Panc1 (cell line): Measurements from ENCODE around the gene HELZ2. TPM values are rescaled to one million over a fixed set of nuclear protein-coding genes. Genes with fewer than 3 reads are reported as not detected.

ENCODE experiments used
- ATAC-seq: fragments of 200-7000 bp; cut with Tn5 transposase; 2 replicates; pipeline ENCODE4 v1.9.1; 2020; ENCODE audit warnings: mild to moderate bottlenecking, moderate library complexity
- BruUV-seq: library from RNA; stranded (reverse); fragments of 400-500 nt; replicated peaks from 2 replicates; lab custom pipeline; 2021; lab: Mats Ljungman, UMichigan
- CTCF ChIA-PET: fragments of 300-600 bp; sonication (Branson Sonifier 250); formaldehyde crosslinking; loops from one replicate; lab custom pipeline; 2022; ENCODE audit warnings: antibody characterized with exemption; lab: Charles Lee
- POLR2A ChIA-PET: fragments of 300-600 bp; sonication (Branson Sonifier 250); formaldehyde crosslinking; loops from one replicate; lab custom pipeline; 2022; ENCODE audit warnings: antibody characterized with exemption; lab: Charles Lee
- DNase-seq: peaks from one replicate; pipeline ENCODE4 v3.0.0-alpha.2; 2010; ENCODE audit warnings: low read depth, low spot score
- H3K27ac ChIP-seq: 2 replicates; pipeline ENCODE4 v1.5.1; 2011; ENCODE audit warnings: mild to moderate bottlenecking, low read length, inconsistent platforms
- H3K27me3 ChIP-seq: fragments of 200-500 bp; sonication (Bioruptor generic); 2 replicates; pipeline ENCODE4 v1.6.0; 2014; ENCODE audit warnings: low read length, inconsistent platforms; ENCODE audit not compliant: control insufficient read depth, insufficient read depth
- H3K36me3 ChIP-seq: fragments of 200-500 bp; sonication (Bioruptor generic); 2 replicates; pipeline ENCODE4 v1.5.1; 2014; ENCODE audit warnings: inconsistent platforms, mild to moderate bottlenecking, low read length, moderate library complexity; ENCODE audit not compliant: control insufficient read depth, insufficient read depth
- H3K4me1 ChIP-seq: 2 replicates; pipeline ENCODE4 v1.5.1; 2011; ENCODE audit warnings: inconsistent platforms, mild to moderate bottlenecking, low read length, moderate library complexity; ENCODE audit not compliant: control insufficient read depth, insufficient read depth
- H3K4me3 ChIP-seq, 2 experiments: 2 replicates each; pipeline ENCODE4 v1.5.1; 2011 to 2012; ENCODE audit warnings: low read depth in 2 of 2, low read length in 2 of 2, mild to moderate bottlenecking in 2 of 2, inconsistent platforms in 1 of 2, moderate library complexity in 1 of 2
- H3K9me3 ChIP-seq: fragments of 200-500 bp; sonication (Bioruptor generic); 2 replicates; pipeline ENCODE4 v1.5.1; 2014; ENCODE audit warnings: low read depth, mild to moderate bottlenecking, inconsistent platforms, low read length, moderate library complexity; ENCODE audit not compliant: control insufficient read depth, insufficient read depth
- POLR2AphosphoS5 ChIP-seq: IDR thresholded peaks from 2 replicates; pipeline ENCODE4 v1.6.1; 2012; ENCODE audit warnings: mild to moderate bottlenecking, low read depth, low read length, moderate library complexity
- SIN3A ChIP-seq: IDR thresholded peaks from 2 replicates; pipeline ENCODE4 v1.6.1; 2012; ENCODE audit warnings: low read depth, mild to moderate bottlenecking, low read length, moderate library complexity, borderline replicate concordance; ENCODE audit not compliant: insufficient read depth
- TCF7L2 ChIP-seq: IDR thresholded peaks from 2 replicates; pipeline ENCODE4 v1.6.1; 2011; ENCODE audit warnings: mild to moderate bottlenecking, low read depth, low read length, inconsistent platforms
- in situ Hi-C: cut with HindIII; loops from 2 replicates; pipeline ENCODE4 v1.10.0; 2016; ENCODE audit warnings: low sequenced_read_pairs, low pct_unique_long_range_greater_than_20kb
- intact Hi-C: fragments of 100-400 bp; cut with micrococcal nuclease; formaldehyde crosslinking; loops from one replicate; pipeline ENCODE4 v1.10.0; 2022; ENCODE audit not compliant: unreplicated experiment
- total RNA-seq: library from RNA; stranded (reverse); gene quantifications from one replicate; pipeline ENCODE4 v1.2.1, GENCODE V29; 2021; ENCODE audit not compliant: unreplicated experiment
- TF ChIP-seq, protein P1 (sequence below), 2 experiments: IDR thresholded peaks; 2 replicates each; pipeline ENCODE4 v1.6.1; 2011 to 2012; ENCODE audit warnings: low read depth in 2 of 2, control low read depth in 1 of 2, low read length in 1 of 2, mild to moderate bottlenecking in 1 of 2, moderate library complexity in 1 of 2; ENCODE audit not compliant: insufficient read depth in 1 of 2
- TF ChIP-seq, protein P2 (sequence below): fragments of 450-650 bp; IDR thresholded peaks from 2 replicates; pipeline ENCODE4 v1.5.1; 2017; ENCODE audit warnings: mild to moderate bottlenecking

Gene HELZ2
- total RNA-seq, 1 experiment from 2014 or later, result 41.5 TPM

DNA sequence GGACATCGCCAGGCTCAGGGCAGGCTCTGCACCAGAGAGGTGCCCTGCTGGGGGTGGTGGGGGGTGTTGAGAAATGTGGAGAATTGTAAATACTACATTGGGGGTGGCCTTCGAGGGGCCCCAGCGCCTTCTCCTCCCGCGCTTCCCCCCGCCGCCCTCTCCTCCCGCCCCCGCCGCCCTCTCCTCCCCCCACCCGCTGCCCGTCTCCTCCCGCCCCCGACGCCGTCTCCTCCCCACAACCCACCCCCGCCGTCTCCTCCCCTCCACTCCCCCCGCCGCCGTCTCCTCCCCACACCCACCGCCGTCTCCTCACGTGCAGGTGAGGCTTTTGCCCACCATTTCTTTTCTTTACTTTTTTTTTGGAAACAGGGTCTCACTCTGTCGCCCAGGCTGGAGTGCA is 25.0 kb downstream of the HELZ2 start:
- in situ Hi-C loops, result no loop called here
- no peaks in the 10 kb centered on the region for H3K36me3 ChIP-seq
- H3K27ac ChIP-seq, result no peak overlapping the region
- H3K9me3 ChIP-seq, result no peaks in the 10 kb centered on the region
- no TSS peak for BruUV-seq
- POLR2A ChIA-PET, result no interaction called here
- no peak for ATAC-seq
- H3K4me3 ChIP-seq, result no peak overlapping the region
- intact Hi-C loops, result no loop called here
- peaks cover 18% of the 10 kb centered on the region for H3K4me1 ChIP-seq
- CTCF ChIA-PET, result no interaction called here
- H3K27me3 ChIP-seq, result no peaks in the 10 kb centered on the region
- no peak for DNase-seq
- TF ChIP-seq, protein P1, sequence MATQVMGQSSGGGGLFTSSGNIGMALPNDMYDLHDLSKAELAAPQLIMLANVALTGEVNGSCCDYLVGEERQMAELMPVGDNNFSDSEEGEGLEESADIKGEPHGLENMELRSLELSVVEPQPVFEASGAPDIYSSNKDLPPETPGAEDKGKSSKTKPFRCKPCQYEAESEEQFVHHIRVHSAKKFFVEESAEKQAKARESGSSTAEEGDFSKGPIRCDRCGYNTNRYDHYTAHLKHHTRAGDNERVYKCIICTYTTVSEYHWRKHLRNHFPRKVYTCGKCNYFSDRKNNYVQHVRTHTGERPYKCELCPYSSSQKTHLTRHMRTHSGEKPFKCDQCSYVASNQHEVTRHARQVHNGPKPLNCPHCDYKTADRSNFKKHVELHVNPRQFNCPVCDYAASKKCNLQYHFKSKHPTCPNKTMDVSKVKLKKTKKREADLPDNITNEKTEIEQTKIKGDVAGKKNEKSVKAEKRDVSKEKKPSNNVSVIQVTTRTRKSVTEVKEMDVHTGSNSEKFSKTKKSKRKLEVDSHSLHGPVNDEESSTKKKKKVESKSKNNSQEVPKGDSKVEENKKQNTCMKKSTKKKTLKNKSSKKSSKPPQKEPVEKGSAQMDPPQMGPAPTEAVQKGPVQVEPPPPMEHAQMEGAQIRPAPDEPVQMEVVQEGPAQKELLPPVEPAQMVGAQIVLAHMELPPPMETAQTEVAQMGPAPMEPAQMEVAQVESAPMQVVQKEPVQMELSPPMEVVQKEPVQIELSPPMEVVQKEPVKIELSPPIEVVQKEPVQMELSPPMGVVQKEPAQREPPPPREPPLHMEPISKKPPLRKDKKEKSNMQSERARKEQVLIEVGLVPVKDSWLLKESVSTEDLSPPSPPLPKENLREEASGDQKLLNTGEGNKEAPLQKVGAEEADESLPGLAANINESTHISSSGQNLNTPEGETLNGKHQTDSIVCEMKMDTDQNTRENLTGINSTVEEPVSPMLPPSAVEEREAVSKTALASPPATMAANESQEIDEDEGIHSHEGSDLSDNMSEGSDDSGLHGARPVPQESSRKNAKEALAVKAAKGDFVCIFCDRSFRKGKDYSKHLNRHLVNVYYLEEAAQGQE (IDR thresholded peaks at IDR 0.05; ENCODE audit: insufficient read depth in 1 of 2, low read depth in 2 of 2, low read length in 1 of 2), result no peak
- TF ChIP-seq, protein P2, sequence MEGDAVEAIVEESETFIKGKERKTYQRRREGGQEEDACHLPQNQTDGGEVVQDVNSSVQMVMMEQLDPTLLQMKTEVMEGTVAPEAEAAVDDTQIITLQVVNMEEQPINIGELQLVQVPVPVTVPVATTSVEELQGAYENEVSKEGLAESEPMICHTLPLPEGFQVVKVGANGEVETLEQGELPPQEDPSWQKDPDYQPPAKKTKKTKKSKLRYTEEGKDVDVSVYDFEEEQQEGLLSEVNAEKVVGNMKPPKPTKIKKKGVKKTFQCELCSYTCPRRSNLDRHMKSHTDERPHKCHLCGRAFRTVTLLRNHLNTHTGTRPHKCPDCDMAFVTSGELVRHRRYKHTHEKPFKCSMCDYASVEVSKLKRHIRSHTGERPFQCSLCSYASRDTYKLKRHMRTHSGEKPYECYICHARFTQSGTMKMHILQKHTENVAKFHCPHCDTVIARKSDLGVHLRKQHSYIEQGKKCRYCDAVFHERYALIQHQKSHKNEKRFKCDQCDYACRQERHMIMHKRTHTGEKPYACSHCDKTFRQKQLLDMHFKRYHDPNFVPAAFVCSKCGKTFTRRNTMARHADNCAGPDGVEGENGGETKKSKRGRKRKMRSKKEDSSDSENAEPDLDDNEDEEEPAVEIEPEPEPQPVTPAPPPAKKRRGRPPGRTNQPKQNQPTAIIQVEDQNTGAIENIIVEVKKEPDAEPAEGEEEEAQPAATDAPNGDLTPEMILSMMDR, result no peak
- TF ChIP-seq SIN3A (no peak), TCF7L2 (no peak), POLR2AphosphoS5 (no peak)

DNA sequence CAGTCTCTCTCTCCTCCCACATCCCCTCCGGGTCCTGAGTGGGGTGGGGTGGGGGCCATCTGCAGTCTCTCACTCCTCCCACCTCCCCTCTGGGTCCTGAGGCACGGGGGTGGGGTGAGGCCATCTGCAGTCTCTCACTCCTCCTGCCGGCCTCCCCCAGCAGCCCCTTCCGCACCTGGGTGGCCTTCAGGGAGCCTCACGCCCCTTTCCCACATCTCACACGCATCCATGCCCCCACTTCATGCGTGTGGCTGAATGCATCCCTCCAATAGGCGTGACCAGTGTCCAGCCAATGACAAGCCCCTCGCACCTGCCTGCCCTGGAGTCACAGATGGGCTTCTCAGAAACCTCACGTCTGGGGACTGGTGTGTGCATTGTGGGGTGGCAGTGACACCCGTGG is 25.5 kb downstream of the HELZ2 start:
- H3K27ac ChIP-seq, result no peak overlapping the region
- H3K36me3 ChIP-seq, result no peaks in the 10 kb centered on the region
- no TSS peak for BruUV-seq
- peaks cover 18% of the 10 kb centered on the region for H3K4me1 ChIP-seq
- ChIA-PET POLR2A (no interaction called here), CTCF (no interaction called here)
- no peaks in the 10 kb centered on the region for H3K9me3 ChIP-seq
- no peak for ATAC-seq
- H3K4me3 ChIP-seq, result no peak overlapping the region
- H3K27me3 ChIP-seq, result no peaks in the 10 kb centered on the region
- TF ChIP-seq TCF7L2 (no peak), POLR2AphosphoS5 (no peak), SIN3A (no peak)
- TF ChIP-seq, protein P2, result no peak
- TF ChIP-seq, protein P1 (IDR thresholded peaks at IDR 0.05; ENCODE audit: insufficient read depth in 1 of 2, low read depth in 2 of 2, low read length in 1 of 2), result no peak
- no peak for DNase-seq
- in situ Hi-C loops, result no loop called here
- intact Hi-C loops, result no loop called here
